IMR-90 (cell line): ENCODE data around the gene ETF1. TPM values are rescaled to one million over a fixed set of nuclear protein-coding genes. Genes with fewer than 3 reads are reported as not detected.

Experiments
- ATAC-seq: fragments of 200-7000 bp; cut with Tn5 transposase; 2 replicates; pipeline ENCODE4 v1.9.1; 2020; ENCODE audit warnings: low read depth, mild to moderate bottlenecking, moderate library complexity
- BruUV-seq: library from RNA; stranded (reverse); fragments of 400-500 nt; replicated peaks from 2 replicates; lab custom pipeline; 2021; lab: Mats Ljungman, UMichigan
- CTCF ChIA-PET: fragments of 300-600 bp; formaldehyde crosslinking; extraction: SDS; loops from one replicate; lab custom pipeline; 2021; ENCODE audit warnings: antibody characterized with exemption; lab: Yijun Ruan, JAX
- POLR2A ChIA-PET: fragments of 300-600 bp; sonication (Branson Sonifier 250); formaldehyde crosslinking; loops from one replicate; lab custom pipeline; 2022; ENCODE audit warnings: antibody characterized with exemption; ENCODE audit not compliant: unreplicated experiment; lab: Charles Lee
- DNase-seq: peaks from one replicate; pipeline ENCODE4 v3.0.0; 2013
- H2AFZ ChIP-seq: replicated peaks from 2 replicates; pipeline ENCODE3; 2013; ENCODE audit warnings: low read length, mild to moderate bottlenecking; ENCODE audit not compliant: poor library complexity
- H2AK5ac ChIP-seq: 2 replicates; pipeline ENCODE4 v1.6.1; 2013; ENCODE audit warnings: low read depth, low read length, inconsistent platforms
- H2AK9ac ChIP-seq: replicated peaks from 2 replicates; pipeline ENCODE3; 2013; ENCODE audit warnings: mild to moderate bottlenecking, low read depth, low read length, moderate library complexity; ENCODE audit not compliant: poor library complexity
- H2BK120ac ChIP-seq: 2 replicates; pipeline ENCODE4 v1.6.1; 2013; ENCODE audit warnings: low read depth, low read length, inconsistent platforms
- H2BK15ac ChIP-seq: 3 replicates; pipeline ENCODE4 v1.6.1; 2013; ENCODE audit warnings: low read depth, low read length, inconsistent platforms
- H2BK20ac ChIP-seq: 2 replicates; pipeline ENCODE4 v1.6.1; 2013; ENCODE audit warnings: low read depth, mild to moderate bottlenecking, inconsistent platforms, low read length, moderate library complexity
- H2BK5ac ChIP-seq: 2 replicates; pipeline ENCODE4 v1.6.1; 2013; ENCODE audit warnings: mild to moderate bottlenecking, low read depth, low read length, inconsistent platforms; ENCODE audit not compliant: poor library complexity, severe bottlenecking
- H3K14ac ChIP-seq: replicated peaks from 2 replicates; pipeline ENCODE4 v1.6.1; 2013; ENCODE audit warnings: low read depth, low read length, inconsistent platforms
- H3K18ac ChIP-seq: 2 replicates; pipeline ENCODE4 v1.6.1; 2013; ENCODE audit warnings: low read depth, low read length, control low read depth
- H3K23ac ChIP-seq: 2 replicates; pipeline ENCODE4 v1.6.1; 2013; ENCODE audit warnings: low read depth, low read length, inconsistent platforms
- H3K27ac ChIP-seq: 2 replicates; pipeline ENCODE4 v1.5.1; 2013; ENCODE audit warnings: mild to moderate bottlenecking, control low read depth, low read length; ENCODE audit not compliant: insufficient read depth
- H3K27me3 ChIP-seq: 2 replicates; pipeline ENCODE4 v1.6.1; 2013; ENCODE audit warnings: low read length; ENCODE audit not compliant: control insufficient read depth, insufficient read depth
- H3K36me3 ChIP-seq: 2 replicates; pipeline ENCODE4 v1.6.1; 2013; ENCODE audit warnings: low read length, mixed read lengths; ENCODE audit not compliant: control insufficient read depth, insufficient read depth
- H3K4ac ChIP-seq: 2 replicates; pipeline ENCODE4 v1.6.1; 2013; ENCODE audit warnings: low read depth, low read length, inconsistent platforms
- H3K4me1 ChIP-seq: 2 replicates; pipeline ENCODE4 v1.6.1; 2013; ENCODE audit warnings: low read length, mixed read lengths; ENCODE audit not compliant: control insufficient read depth, insufficient read depth
- H3K4me2 ChIP-seq: 2 replicates; pipeline ENCODE4 v1.6.1; 2013; ENCODE audit warnings: low read depth, mild to moderate bottlenecking, control low read depth, low read length, moderate library complexity
- H3K4me3 ChIP-seq: 2 replicates; pipeline ENCODE4 v1.5.1; 2013; ENCODE audit warnings: low read depth, mild to moderate bottlenecking, control low read depth, low read length, moderate library complexity; ENCODE audit not compliant: insufficient read depth
- H3K56ac ChIP-seq: 2 replicates; pipeline ENCODE4 v1.6.1; 2013; ENCODE audit warnings: low read length, inconsistent platforms; ENCODE audit not compliant: insufficient read depth; ENCODE audit errors: extremely low read depth
- H3K79me1 ChIP-seq, 2 experiments: 2 replicates each; pipeline ENCODE4 v1.6.1; 2013; ENCODE audit warnings: low read length in 2 of 2, inconsistent platforms in 1 of 2, low read depth in 1 of 2
- H3K9ac ChIP-seq: 2 replicates; pipeline ENCODE4 v1.6.1; 2013; ENCODE audit warnings: low read depth, low read length, control low read depth
- H3K9me1 ChIP-seq: 2 replicates; pipeline ENCODE4 v1.6.1; 2013; ENCODE audit warnings: low read length, inconsistent platforms; ENCODE audit not compliant: insufficient read depth
- H3K9me3 ChIP-seq: 2 replicates; pipeline ENCODE4 v1.6.1; 2013; ENCODE audit warnings: low read length; ENCODE audit not compliant: control insufficient read depth, insufficient read depth
- H4K20me1 ChIP-seq: 2 replicates; pipeline ENCODE4 v1.6.1; 2013; ENCODE audit warnings: low read length, inconsistent platforms; ENCODE audit not compliant: insufficient read depth
- H4K5ac ChIP-seq: 2 replicates; pipeline ENCODE4 v1.6.1; 2013; ENCODE audit warnings: mild to moderate bottlenecking, low read depth, low read length, control low read depth
- H4K8ac ChIP-seq, 2 experiments: 2 replicates each; pipeline ENCODE4 v1.6.1; 2013; ENCODE audit warnings: low read depth in 2 of 2, low read length in 2 of 2, control low read depth in 1 of 2, inconsistent platforms in 1 of 2
- H4K91ac ChIP-seq: 2 replicates; pipeline ENCODE4 v1.6.1; 2013; ENCODE audit warnings: low read depth, low read length, inconsistent platforms; ENCODE audit not compliant: insufficient read depth
- CTCF ChIP-seq: conservative IDR thresholded peaks from 2 replicates; pipeline ENCODE4 v1.5.1; 2012; ENCODE audit warnings: mild to moderate bottlenecking, low read depth, low read length, improper control_type of control experiment
- FOS ChIP-seq: fragments of 150-350 bp; IDR thresholded peaks from 2 replicates; pipeline ENCODE4 v1.6.1; 2016; ENCODE audit warnings: low read depth, low read length
- MXI1 ChIP-seq: IDR thresholded peaks from 2 replicates; pipeline ENCODE4 v1.6.1; 2012; ENCODE audit warnings: low read depth, mild to moderate bottlenecking, low read length, moderate library complexity, borderline replicate concordance
- POLR2A ChIP-seq: IDR thresholded peaks from 2 replicates; pipeline ENCODE4 v1.6.1; 2012; ENCODE audit warnings: mild to moderate bottlenecking, low read depth, low read length
- RFX5 ChIP-seq: IDR thresholded peaks from 2 replicates; pipeline ENCODE4 v1.8.0; 2012; ENCODE audit warnings: low read depth, mild to moderate bottlenecking, low read length, moderate library complexity
- SMC3 ChIP-seq: fragments of 150-350 bp; IDR thresholded peaks from 2 replicates; pipeline ENCODE4 v1.6.1; 2016; ENCODE audit warnings: low read depth, mild to moderate bottlenecking, antibody characterized with exemption, low read length, moderate library complexity
- USF2 ChIP-seq: fragments of 150-350 bp; IDR thresholded peaks from 2 replicates; pipeline ENCODE4 v1.6.1; 2017; ENCODE audit warnings: mild to moderate bottlenecking, antibody characterized with exemption, low read length, low read depth
- WGBS, 2 experiments: methylation state at CpG; one replicate each; pipeline versions ENCODE4 v1.1.5 to v1.1.7; 2013; ENCODE audit warnings: missing lambda C conversion rate in 2 of 2; ENCODE audit not compliant: insufficient read length in 1 of 2; ENCODE audit errors: extremely low coverage in 2 of 2; 5-methylcytosine and 5-hydroxymethylcytosine counted together
- dilution Hi-C: fragments of 300-500 bp; cut with HindIII; formaldehyde crosslinking; loops from one replicate; pipeline ENCODE4 v1.14.3; 2018; ENCODE audit warnings: low sequenced_read_pairs; ENCODE audit not compliant: unreplicated experiment
- in situ Hi-C: fragments of 300-500 bp; cut with MboI; formaldehyde crosslinking; loops from 3 replicates; pipeline ENCODE4 v1.14.3; 2019; ENCODE audit warnings: low sequenced_read_pairs, inconsistent platforms, mixed read lengths
- intact Hi-C: fragments of 100-400 bp; cut with micrococcal nuclease; formaldehyde crosslinking; loops from 2 replicates; pipeline ENCODE4 v1.10.0; 2022
- polyA plus RNA-seq, 3 experiments: library from polyadenylated mRNA; depleted of rRNA; stranded (reverse); fragments of >200 nt; gene quantifications; 2 replicates each; pipeline ENCODE4 v1.2.3, GENCODE V29; 2012; ENCODE audit warnings: low replicate concordance in 1 of 3
- total RNA-seq: library from RNA; depleted of rRNA; stranded (reverse); fragments of >200 nt; gene quantifications from 2 replicates; pipeline ENCODE4 v1.2.3, GENCODE V29; 2012

The ETF1 gene
- total and polyA plus RNA-seq, 2 of the 4 experiments (the other 2 are of a cell fraction), result 53.2 to 126 TPM

GRCh38 chr5:138527170-138527569, 15.9 kb downstream of the ETF1 start:
- no peak overlapping the region for H2BK120ac ChIP-seq
- H3K23ac ChIP-seq, result no peak overlapping the region
- no peak overlapping the region for H4K91ac ChIP-seq
- peaks cover 16% of the 10 kb centered on the region for H3K9me1 ChIP-seq
- no peak overlapping the region for H3K27ac ChIP-seq
- no peaks in the 10 kb centered on the region for H3K9me3 ChIP-seq
- no peak overlapping the region for H2AFZ ChIP-seq
- no peak overlapping the region for H3K4me3 ChIP-seq
- peaks cover 81% of the 10 kb centered on the region for H4K20me1 ChIP-seq
- no peaks in the 10 kb centered on the region for H3K27me3 ChIP-seq
- TF ChIP-seq USF2 (no peak), CTCF (0 out of 2 replicates have a peak, but pooled peaks have one; percentile 6), FOS (no peak), POLR2A (no peak), MXI1 (no peak), RFX5 (no peak), SMC3 (no peak)
- ChIA-PET CTCF (interaction anchor here (1.2 to 1.5 kb wide), 2 partner anchors 9 to 21 kb away, joined by 3 to 4 read pairs; no protein-coding TSS in a partner anchor), POLR2A (no interaction called here)
- ATAC-seq, result 0 out of 2 replicates have a peak, but pooled peaks have one; percentile 32
- no peak overlapping the region for H3K14ac ChIP-seq
- no peak overlapping the region for H2BK5ac ChIP-seq
- H3K4me2 ChIP-seq, result no peak overlapping the region
- WGBS, 2 experiments, result no CpG with 5 or more reads among the region's 1 CpG
- DNase-seq, result no peak
- no peak overlapping the region for H4K8ac ChIP-seq
- no peak overlapping the region for H3K18ac ChIP-seq
- in situ Hi-C loops, result no loop called here
- H4K5ac ChIP-seq, result no peak overlapping the region
- no peak overlapping the region for H3K56ac ChIP-seq
- H3K36me3 ChIP-seq, result peaks cover 11% of the 10 kb centered on the region
- peaks cover 23 to 73% of the 10 kb centered on the region in 2 experiments for H3K79me1 ChIP-seq
- H2BK15ac ChIP-seq, result no peak overlapping the region
- no TSS peak for BruUV-seq
- H2BK20ac ChIP-seq, result no peak overlapping the region
- H3K9ac ChIP-seq, result no peak overlapping the region
- no peak overlapping the region for H2AK5ac ChIP-seq
- no peak overlapping the region for H3K4ac ChIP-seq
- no peak overlapping the region for H2AK9ac ChIP-seq
- peaks cover 7% of the 10 kb centered on the region for H3K4me1 ChIP-seq
- dilution Hi-C loops, result no loop called here
- intact Hi-C loops, result no loop called here
